Esophagus muscularis mucosa (tissue), 4 donors: ENCODE data around the gene CDRT4.

ENCODE experiments used
- CTCF ChIP-seq, 3 experiments: fragments of 200-600 bp in 2 of 3; fragments of 450-650 bp in 1 of 3; sonication (generic) in 2 of 3; IDR thresholded peaks; one replicate each; pipeline ENCODE4 v1.5.1; 2017 to 2019; ENCODE audit warnings: antibody characterized with exemption in 3 of 3, mild to moderate bottlenecking in 2 of 3, moderate library complexity in 1 of 3
- EP300 ChIP-seq: sonication (generic); formaldehyde crosslinking; IDR thresholded peaks from one replicate; pipeline ENCODE4 v1.6.1; 2017; ENCODE audit warnings: antibody characterized with exemption
- POLR2AphosphoS5 ChIP-seq, 2 donors: sonication (generic); formaldehyde crosslinking; IDR thresholded peaks; one replicate each; pipeline ENCODE4 v1.6.1; 2017; ENCODE audit warnings: antibody characterized with exemption in 2 of 2

- no peak for TF ChIP-seq CTCF (IDR thresholded peaks at IDR 0.05)
- TF ChIP-seq POLR2AphosphoS5 (IDR thresholded peaks at IDR 0.05): no peak
- no peak for TF ChIP-seq EP300
Observed at GRCh38 chr17:15511142-15511541, 43.7 kb upstream of the CDRT4 start.
